HepG2 (cell line): ENCODE measurements around the gene GABRR3. TPM values are rescaled to one million over a fixed set of nuclear protein-coding genes. Genes with fewer than 3 reads are reported as not detected.

Experiments
- BCL6 ChIP-seq: IDR thresholded peaks from 2 replicates; pipeline ENCODE4 v1.6.1; 2016; ENCODE audit warnings: missing genetic modification reagents, missing compliant biosample characterization
- CCAR2 ChIP-seq: fragments of 200-400 bp; formaldehyde crosslinking; optimal IDR thresholded peaks from 2 replicates; pipeline ENCODE3; 2018; ENCODE audit warnings: low read depth, mild to moderate bottlenecking, low read length, moderate library complexity
- EED ChIP-seq: sonication (generic); formaldehyde crosslinking; IDR thresholded peaks from 2 replicates; pipeline ENCODE4 v1.5.0; 2020; ENCODE audit warnings: mild to moderate bottlenecking, missing genetic modification reagents
- HNF1A ChIP-seq, 2 experiments: sonication (generic) in 1 of 2; formaldehyde crosslinking in 1 of 2; IDR thresholded peaks; 2 replicates each; pipeline versions ENCODE4 v1.4.0 to v1.6.1; 2016 to 2020; ENCODE audit warnings: borderline replicate concordance in 1 of 2, low read depth in 1 of 2, mild to moderate bottlenecking in 1 of 2, missing genetic modification reagents in 1 of 2
- HNF1B ChIP-seq: sonication (generic); formaldehyde crosslinking; IDR thresholded peaks from 2 replicates; pipeline ENCODE4 v1.5.1; 2020; ENCODE audit warnings: mild to moderate bottlenecking, moderate library complexity, missing genetic modification reagents
- HNF4A ChIP-seq: sonication (generic); formaldehyde crosslinking; IDR thresholded peaks from 2 replicates; pipeline ENCODE4 v1.4.0; 2020; ENCODE audit warnings: missing genetic modification reagents
- LCORL ChIP-seq, 2 experiments: fragments of 450-650 bp in 1 of 2; sonication (generic) in 1 of 2; formaldehyde crosslinking in 1 of 2; IDR thresholded peaks; 2 replicates each; pipeline versions ENCODE4 v1.5.0 to v1.6.1; 2017 to 2020; ENCODE audit warnings: antibody characterized with exemption in 1 of 2, missing genetic modification reagents in 1 of 2
- NR2F6 ChIP-seq, 2 experiments: IDR thresholded peaks; 2 replicates each; pipeline ENCODE4 v1.6.1; 2016; ENCODE audit warnings: antibody characterized with exemption in 1 of 2, mild to moderate bottlenecking in 1 of 2
- TEAD3 ChIP-seq: optimal IDR thresholded peaks from 2 replicates; pipeline ENCODE3; 2016; ENCODE audit warnings: borderline replicate concordance
- TRAFD1 ChIP-seq: sonication (generic); formaldehyde crosslinking; IDR thresholded peaks from 2 replicates; pipeline ENCODE4 v1.5.1; 2020; ENCODE audit warnings: missing genetic modification reagents, mild to moderate bottlenecking, borderline replicate concordance
- YEATS4 ChIP-seq: sonication (generic); formaldehyde crosslinking; IDR thresholded peaks from 2 replicates; pipeline ENCODE4 v1.4.0; 2020; ENCODE audit warnings: missing genetic modification reagents, borderline replicate concordance
- ZNF274 ChIP-seq: sonication (generic); formaldehyde crosslinking; IDR thresholded peaks from 2 replicates; pipeline ENCODE4 v1.5.1; 2020; ENCODE audit warnings: mild to moderate bottlenecking, missing genetic modification reagents
- polyA plus RNA-seq, 8 experiments: library from polyadenylated mRNA; depleted of rRNA in 3 of 8; stranded (reverse) in 7 of 8; unstranded in 1 of 8; fragments of >200 nt; fragmentation: Illumina TruSeq in 4 of 8; extraction: Trizol in 4 of 8; gene quantifications; 2 replicates each; pipeline versions ENCODE4 v1.2.1 to v1.2.3, GENCODE V29; 2011 to 2016; ENCODE audit warnings: low read depth in 4 of 8, missing spikeins in 1 of 8, mixed read lengths in 1 of 8; ENCODE audit not compliant: insufficient read depth in 1 of 8
- total RNA-seq, 5 experiments: library from RNA; depleted of rRNA; stranded (reverse); fragments of >200 nt; fragmentation: Illumina TruSeq; extraction: Trizol; gene quantifications; 2 replicates each; pipeline ENCODE4 v1.2.3, GENCODE V29; 2016; ENCODE audit warnings: low read depth in 1 of 5

The GABRR3 gene
- total and polyA plus RNA-seq, 2 of the 13 experiments (the other 11 are each of a cell fraction or from before 2014, with no cell fraction given) = 0.42 to 0.83 TPM

- TF ChIP-seq TEAD3 (CRISPR knock-in tag) (peak; percentile 53), ZNF274 (CRISPR knock-in tag) (no peak), BCL6 (CRISPR knock-in tag) (peak; percentile 46; the same call in 1 of the 2 replicates), CCAR2 (no peak), NR2F6 (IDR thresholded peaks at IDR 0.05) (no peak), NR2F6 (CRISPR knock-in tag; IDR thresholded peaks at IDR 0.05) (0 out of 2 replicates have a peak, but pooled peaks have one; percentile 4), EED (CRISPR knock-in tag) (no peak), HNF1A (IDR thresholded peaks at IDR 0.05; ENCODE audit: low read depth) (peak; percentile 86), HNF1A (CRISPR knock-in tag; IDR thresholded peaks at IDR 0.05; ENCODE audit: borderline replicate concordance) (peak; percentile 76; the same call in 1 of the 2 replicates), HNF4A (CRISPR knock-in tag) (peak; percentile 67), YEATS4 (no peak), TRAFD1 (CRISPR knock-in tag) (no peak), HNF1B (0 out of 2 replicates have a peak, but pooled peaks have one; percentile 34), LCORL (IDR thresholded peaks at IDR 0.05) (no peak), LCORL (CRISPR knock-in tag; IDR thresholded peaks at IDR 0.05) (0 out of 2 replicates have a peak, but pooled peaks have one; percentile 41)
- TF ChIP-seq, all 625 proteins: peak for 40
These were observed 40.7 kb downstream of the GABRR3 start (continued) for GRCh38 chr3:97994328-97994945.
